ENCODE measurements around the gene PDE11A.

GRCh38 chr2:177592397-177592796 lies 480.2 kb downstream of the PDE11A start:
- no peak for TF ChIP-seq ZC3H10 (CRISPR knock-in tag; IDR thresholded peaks at IDR 0.05)
- TF ChIP-seq ZNF70 (CRISPR knock-in tag; IDR thresholded peaks at IDR 0.05) = no peak
- TF ChIP-seq, protein P1, sequence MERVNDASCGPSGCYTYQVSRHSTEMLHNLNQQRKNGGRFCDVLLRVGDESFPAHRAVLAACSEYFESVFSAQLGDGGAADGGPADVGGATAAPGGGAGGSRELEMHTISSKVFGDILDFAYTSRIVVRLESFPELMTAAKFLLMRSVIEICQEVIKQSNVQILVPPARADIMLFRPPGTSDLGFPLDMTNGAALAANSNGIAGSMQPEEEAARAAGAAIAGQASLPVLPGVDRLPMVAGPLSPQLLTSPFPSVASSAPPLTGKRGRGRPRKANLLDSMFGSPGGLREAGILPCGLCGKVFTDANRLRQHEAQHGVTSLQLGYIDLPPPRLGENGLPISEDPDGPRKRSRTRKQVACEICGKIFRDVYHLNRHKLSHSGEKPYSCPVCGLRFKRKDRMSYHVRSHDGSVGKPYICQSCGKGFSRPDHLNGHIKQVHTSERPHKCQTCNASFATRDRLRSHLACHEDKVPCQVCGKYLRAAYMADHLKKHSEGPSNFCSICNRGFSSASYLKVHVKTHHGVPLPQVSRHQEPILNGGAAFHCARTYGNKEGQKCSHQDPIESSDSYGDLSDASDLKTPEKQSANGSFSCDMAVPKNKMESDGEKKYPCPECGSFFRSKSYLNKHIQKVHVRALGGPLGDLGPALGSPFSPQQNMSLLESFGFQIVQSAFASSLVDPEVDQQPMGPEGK (CRISPR knock-in tag; IDR thresholded peaks at IDR 0.05; ENCODE audit: borderline replicate concordance) = no peak
- TF ChIP-seq OSR1 (CRISPR knock-in tag; IDR thresholded peaks at IDR 0.05) = no peak
- no peak for TF ChIP-seq ARNTL (CRISPR knock-in tag; IDR thresholded peaks at IDR 0.05; ENCODE audit: borderline replicate concordance, low read depth)
- TF ChIP-seq GLIS3 (CRISPR knock-in tag; IDR thresholded peaks at IDR 0.05) = no peak
- no peak for TF ChIP-seq CREB5 (CRISPR knock-in tag; IDR thresholded peaks at IDR 0.05; ENCODE audit: low read depth)
- TF ChIP-seq PPARA (CRISPR knock-in tag; IDR thresholded peaks at IDR 0.05; ENCODE audit: borderline replicate concordance) = no peak
- no peak for TF ChIP-seq ISL1 (CRISPR knock-in tag; IDR thresholded peaks at IDR 0.05)
- no peak for TF ChIP-seq SNAI2 (CRISPR knock-in tag; IDR thresholded peaks at IDR 0.05)
- TF ChIP-seq POU6F1 (CRISPR knock-in tag; IDR thresholded peaks at IDR 0.05; ENCODE audit: borderline replicate concordance, low read depth) = no peak
- no peak for TF ChIP-seq ESRRG (CRISPR knock-in tag; IDR thresholded peaks at IDR 0.05)
- TF ChIP-seq, protein P2, sequence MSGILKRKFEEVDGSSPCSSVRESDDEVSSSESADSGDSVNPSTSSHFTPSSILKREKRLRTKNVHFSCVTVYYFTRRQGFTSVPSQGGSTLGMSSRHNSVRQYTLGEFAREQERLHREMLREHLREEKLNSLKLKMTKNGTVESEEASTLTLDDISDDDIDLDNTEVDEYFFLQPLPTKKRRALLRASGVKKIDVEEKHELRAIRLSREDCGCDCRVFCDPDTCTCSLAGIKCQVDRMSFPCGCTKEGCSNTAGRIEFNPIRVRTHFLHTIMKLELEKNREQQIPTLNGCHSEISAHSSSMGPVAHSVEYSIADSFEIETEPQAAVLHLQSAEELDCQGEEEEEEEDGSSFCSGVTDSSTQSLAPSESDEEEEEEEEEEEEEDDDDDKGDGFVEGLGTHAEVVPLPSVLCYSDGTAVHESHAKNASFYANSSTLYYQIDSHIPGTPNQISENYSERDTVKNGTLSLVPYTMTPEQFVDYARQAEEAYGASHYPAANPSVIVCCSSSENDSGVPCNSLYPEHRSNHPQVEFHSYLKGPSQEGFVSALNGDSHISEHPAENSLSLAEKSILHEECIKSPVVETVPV (CRISPR knock-in tag; IDR thresholded peaks at IDR 0.05) = no peak
